HL-60 (cell line): ENCODE data around the gene PRCD.

Experiments used
- GABPA ChIP-seq: IDR thresholded peaks from 2 replicates; pipeline ENCODE4 v1.6.1; 2012; ENCODE audit warnings: low read depth
- POLR2AphosphoS5 ChIP-seq: IDR thresholded peaks from 2 replicates; pipeline ENCODE4 v1.6.1; 2012; ENCODE audit warnings: low read depth
- TF ChIP-seq, protein P1 (sequence below): IDR thresholded peaks from one replicate; pipeline ENCODE4 v1.5.1; 2011; ENCODE audit warnings: low read length, control low read depth, inconsistent platforms; ENCODE audit not compliant: insufficient read depth
- TF ChIP-seq, protein P2 (sequence below): IDR thresholded peaks from 2 replicates; pipeline ENCODE4 v1.6.1; 2012; ENCODE audit warnings: low read depth; ENCODE audit not compliant: insufficient replicate concordance

DNA sequence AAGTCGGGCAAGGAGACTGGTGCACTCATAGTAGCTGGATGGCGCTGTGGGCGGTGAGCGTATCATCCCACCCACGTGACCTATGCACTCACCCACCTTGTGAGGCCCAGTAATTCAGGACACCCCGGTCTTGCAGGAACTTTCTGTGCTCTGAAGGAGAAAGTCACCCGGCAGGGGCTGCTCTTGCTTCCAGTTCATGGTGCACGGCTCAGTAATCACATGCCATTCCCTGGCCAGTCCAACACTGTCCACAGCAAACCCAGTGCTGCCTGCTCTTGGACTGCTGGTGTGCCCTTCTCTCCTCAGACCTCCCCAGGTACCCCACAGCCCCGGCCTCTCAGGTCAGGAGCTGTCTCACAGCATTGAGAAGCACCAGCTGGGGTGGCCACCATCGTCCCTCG lies 22.2 kb upstream of the PRCD start:
- TF ChIP-seq, protein P1, sequence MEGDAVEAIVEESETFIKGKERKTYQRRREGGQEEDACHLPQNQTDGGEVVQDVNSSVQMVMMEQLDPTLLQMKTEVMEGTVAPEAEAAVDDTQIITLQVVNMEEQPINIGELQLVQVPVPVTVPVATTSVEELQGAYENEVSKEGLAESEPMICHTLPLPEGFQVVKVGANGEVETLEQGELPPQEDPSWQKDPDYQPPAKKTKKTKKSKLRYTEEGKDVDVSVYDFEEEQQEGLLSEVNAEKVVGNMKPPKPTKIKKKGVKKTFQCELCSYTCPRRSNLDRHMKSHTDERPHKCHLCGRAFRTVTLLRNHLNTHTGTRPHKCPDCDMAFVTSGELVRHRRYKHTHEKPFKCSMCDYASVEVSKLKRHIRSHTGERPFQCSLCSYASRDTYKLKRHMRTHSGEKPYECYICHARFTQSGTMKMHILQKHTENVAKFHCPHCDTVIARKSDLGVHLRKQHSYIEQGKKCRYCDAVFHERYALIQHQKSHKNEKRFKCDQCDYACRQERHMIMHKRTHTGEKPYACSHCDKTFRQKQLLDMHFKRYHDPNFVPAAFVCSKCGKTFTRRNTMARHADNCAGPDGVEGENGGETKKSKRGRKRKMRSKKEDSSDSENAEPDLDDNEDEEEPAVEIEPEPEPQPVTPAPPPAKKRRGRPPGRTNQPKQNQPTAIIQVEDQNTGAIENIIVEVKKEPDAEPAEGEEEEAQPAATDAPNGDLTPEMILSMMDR = no peak
- no peak for TF ChIP-seq POLR2AphosphoS5
- TF ChIP-seq GABPA = no peak
- TF ChIP-seq, protein P2, sequence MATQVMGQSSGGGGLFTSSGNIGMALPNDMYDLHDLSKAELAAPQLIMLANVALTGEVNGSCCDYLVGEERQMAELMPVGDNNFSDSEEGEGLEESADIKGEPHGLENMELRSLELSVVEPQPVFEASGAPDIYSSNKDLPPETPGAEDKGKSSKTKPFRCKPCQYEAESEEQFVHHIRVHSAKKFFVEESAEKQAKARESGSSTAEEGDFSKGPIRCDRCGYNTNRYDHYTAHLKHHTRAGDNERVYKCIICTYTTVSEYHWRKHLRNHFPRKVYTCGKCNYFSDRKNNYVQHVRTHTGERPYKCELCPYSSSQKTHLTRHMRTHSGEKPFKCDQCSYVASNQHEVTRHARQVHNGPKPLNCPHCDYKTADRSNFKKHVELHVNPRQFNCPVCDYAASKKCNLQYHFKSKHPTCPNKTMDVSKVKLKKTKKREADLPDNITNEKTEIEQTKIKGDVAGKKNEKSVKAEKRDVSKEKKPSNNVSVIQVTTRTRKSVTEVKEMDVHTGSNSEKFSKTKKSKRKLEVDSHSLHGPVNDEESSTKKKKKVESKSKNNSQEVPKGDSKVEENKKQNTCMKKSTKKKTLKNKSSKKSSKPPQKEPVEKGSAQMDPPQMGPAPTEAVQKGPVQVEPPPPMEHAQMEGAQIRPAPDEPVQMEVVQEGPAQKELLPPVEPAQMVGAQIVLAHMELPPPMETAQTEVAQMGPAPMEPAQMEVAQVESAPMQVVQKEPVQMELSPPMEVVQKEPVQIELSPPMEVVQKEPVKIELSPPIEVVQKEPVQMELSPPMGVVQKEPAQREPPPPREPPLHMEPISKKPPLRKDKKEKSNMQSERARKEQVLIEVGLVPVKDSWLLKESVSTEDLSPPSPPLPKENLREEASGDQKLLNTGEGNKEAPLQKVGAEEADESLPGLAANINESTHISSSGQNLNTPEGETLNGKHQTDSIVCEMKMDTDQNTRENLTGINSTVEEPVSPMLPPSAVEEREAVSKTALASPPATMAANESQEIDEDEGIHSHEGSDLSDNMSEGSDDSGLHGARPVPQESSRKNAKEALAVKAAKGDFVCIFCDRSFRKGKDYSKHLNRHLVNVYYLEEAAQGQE = no peak
